GM21576 (cell line): ENCODE measurements around the gene YBX1.

Experiments used
- ATAC-seq: cut with Tn5 transposase; IDR thresholded peaks from one replicate; pipeline ENCODE4 v1.9.1; 2021; ENCODE audit warnings: mild to moderate bottlenecking, moderate library complexity; ENCODE audit not compliant: unreplicated experiment

The YBX1 gene

GRCh38 chr1:42734201-42735035, 52.2 kb downstream of the YBX1 start:
- ATAC-seq: no peak

- no peak for ATAC-seq
These were observed 52.8 kb downstream of the YBX1 start for GRCh38 chr1:42735056-42735455.

DNA sequence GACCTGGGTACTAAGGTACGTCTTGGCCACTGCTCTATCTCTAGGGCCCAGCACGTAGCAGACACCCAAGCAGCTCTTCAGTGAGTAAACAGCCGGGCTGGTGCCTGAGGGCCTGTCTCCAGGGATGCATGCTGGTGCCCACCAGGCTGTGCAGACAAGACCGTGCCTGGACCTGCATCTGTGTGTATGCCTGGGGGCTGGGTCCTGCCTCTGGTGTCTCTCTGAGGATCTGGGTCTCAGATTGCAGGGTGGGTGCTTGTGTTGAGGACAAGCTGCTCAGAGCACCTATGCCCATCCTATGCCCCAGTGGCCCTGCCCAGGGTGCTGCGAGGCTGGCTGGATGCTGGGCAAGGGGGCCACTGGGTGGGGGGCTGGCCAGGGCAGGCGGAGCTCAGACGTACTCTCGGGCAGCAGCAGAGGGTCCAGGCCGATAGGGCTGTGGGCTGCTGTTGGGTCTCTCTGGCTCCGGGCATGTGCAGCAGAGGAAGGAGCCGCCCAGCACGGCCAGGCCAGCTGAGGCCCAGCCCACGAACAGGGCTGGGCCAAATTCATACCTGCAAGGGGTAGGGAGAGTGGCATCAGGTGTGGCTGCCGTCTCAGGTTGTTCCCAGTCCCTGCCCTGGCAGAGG, 53.4 kb downstream of the YBX1 start:
- ATAC-seq: no peak

GRCh38 chr1:42736152-42736551, 53.9 kb downstream of the YBX1 start:
- ATAC-seq: no peak

DNA sequence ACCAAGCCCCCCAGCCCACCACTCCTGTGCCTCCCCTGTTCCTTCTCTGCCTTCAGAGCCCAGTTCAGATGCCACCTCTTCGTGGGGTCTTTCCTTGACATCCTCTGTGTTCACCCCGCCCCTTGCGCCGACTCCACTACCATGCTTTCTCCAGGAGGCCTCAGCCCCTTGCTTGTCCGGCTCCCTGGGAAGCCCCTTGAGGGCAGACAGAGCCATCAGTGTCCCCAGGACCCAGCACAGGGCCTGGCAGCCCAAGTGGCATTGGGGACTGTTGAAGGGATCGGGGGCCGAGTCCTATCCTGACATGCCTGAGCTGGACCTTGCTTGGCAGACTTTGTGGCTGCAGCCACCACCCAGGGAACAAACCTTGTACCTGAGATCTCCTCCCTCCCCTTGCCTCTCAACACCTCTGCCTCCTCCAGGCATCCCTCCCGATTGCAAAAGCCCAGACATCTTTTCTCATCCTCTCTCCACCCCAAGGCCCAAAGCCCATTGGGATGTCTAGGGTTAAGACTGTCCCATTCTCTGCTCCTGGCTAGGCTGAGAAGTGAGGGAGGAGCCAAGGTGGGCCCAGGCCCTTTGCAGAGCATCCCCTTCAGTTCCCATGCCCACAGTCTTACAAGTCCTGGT, 54.5 kb downstream of the YBX1 start:
- no peak for ATAC-seq

DNA sequence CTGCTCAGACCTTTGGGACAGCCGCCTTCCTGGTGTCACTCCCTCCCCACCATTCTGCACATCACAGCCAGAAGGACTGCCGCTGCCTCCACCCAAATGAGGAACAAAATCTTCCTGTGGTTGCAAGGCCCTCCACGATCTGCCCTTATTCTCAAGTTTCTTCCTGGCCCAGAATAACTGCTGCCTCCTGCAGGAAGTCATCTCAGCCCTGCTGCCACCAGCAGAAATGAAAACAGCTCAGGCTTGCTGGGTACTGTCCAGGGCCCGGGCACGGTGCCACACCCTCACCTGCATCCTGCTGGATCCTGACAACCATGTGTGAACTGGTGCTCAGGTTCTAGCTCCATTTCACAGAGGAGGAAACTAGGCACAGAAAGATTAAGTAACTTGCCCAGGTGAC, 55.0 kb downstream of the YBX1 start:
- no peak for ATAC-seq

DNA sequence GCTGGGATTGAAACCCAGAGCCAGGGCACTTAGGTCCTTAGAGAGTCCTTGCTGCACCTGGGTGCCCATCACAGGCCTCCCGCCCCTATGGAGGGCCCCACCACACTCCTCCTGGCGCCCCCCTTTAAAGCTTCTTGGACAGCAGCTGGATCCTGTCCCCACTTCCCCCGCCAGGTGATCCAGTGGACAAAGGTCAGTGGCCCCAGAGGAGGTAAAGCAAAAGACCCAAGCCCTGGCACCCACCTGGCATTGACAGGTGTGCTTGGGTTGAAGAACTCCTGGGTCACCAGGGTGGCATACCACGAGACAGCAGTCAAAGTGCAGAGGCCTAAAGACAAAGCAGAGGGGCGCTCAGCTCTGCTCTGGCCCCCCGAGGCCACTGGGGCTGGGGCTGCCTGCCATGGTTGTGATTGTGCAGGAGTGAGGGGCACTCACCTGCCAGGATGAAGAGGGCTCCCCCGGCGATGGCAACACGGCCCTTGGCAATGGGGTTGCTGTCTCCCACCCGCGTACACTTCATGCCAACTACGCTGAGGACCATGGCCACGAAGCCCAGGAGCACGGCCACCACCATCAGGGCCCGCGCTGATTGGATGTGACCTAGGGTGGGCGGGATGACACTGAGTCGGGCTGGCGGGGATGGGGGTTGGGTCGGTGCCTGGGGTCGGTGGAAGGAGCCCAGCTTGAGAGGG, 55.9 kb downstream of the YBX1 start:
- ATAC-seq: no peak

GRCh38 chr1:42738678-42739226, 56.5 kb downstream of the YBX1 start:
- ATAC-seq: no peak

- no peak for ATAC-seq
These were observed 57.8 kb downstream of the YBX1 start, which contains the start of gene CLDN19 for GRCh38 chr1:42739753-42740700. Gene CLDN19 (minus strand): TSS chr1:42740236. CDS start chr1:42740063, 173 bp downstream.

- no peak for ATAC-seq
These were observed 58.8 kb downstream of the YBX1 start for GRCh38 chr1:42740851-42741580.

- ATAC-seq: no peak
These were observed 59.5 kb downstream of the YBX1 start for GRCh38 chr1:42741706-42742105.

DNA sequence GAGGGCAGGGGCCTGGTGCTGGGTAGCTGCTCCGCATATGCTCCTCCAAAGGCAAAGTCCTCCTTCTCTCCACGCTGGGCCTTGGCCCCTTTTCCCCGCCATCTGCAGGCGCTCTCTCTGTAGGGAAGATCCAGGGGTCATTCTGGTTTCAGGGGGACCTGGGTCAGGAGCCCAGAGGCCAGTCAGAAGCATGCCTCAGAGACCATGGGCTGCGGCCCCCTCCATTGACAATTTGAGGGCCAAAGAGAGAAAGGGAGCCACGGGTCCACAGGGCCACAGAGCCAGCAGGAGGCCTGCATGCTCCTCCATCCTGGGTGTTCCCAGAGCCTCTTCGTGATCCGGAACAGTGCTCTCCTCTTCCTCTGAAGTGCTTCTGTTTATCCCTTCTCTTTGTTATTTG, 59.9 kb downstream of the YBX1 start:
- no peak for ATAC-seq

DNA sequence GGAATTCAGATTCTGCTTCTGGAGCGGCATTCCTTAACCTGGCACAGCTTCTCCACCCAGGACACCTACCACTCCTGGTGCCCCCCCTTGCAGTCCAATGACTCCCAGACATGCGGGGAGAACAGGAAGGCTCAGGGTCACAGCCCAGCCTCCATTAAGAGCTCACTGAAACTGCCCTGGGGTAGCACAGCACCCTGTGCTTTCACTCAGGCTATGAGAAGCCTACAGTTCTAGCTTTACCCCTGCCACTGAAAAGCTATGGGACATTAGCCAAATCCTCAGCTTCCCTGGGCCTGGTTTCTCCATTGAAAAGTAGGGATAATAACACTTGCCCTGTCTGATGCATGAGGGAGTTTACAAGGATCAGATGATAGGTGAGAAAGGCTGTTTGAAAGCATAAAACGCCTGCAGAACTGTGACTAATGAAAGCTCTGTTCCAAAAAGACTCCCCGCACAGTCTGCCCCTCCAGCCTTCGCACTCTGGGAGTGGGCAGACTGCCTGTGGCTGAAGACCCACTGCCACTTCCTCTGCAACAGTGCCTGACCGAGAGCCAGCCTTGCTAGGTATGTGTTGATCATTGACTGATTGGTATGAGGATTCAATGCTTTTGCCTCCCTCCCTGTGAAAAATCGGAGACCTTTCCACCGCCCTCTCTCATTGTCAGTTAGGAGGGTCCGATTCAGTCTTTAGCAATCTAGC, 60.5 kb downstream of the YBX1 start:
- no peak for ATAC-seq

GRCh38 chr1:42743317-42744147, 61.3 kb downstream of the YBX1 start:
- ATAC-seq: no peak

- no peak for ATAC-seq
These were observed 61.9 kb downstream of the YBX1 start for GRCh38 chr1:42744148-42744413.

GRCh38 chr1:42745851-42746250, 63.6 kb downstream of the YBX1 start:
- no peak for ATAC-seq

- no peak for ATAC-seq
These were observed 64.4 kb downstream of the YBX1 start for GRCh38 chr1:42746436-42747105.

- no peak for ATAC-seq
These were observed 64.9 kb downstream of the YBX1 start for GRCh38 chr1:42747125-42747524.
